HG03139 (cell line): Measurements from ENCODE around the gene RNF150.

Experiments used
- ATAC-seq: cut with Tn5 transposase; IDR thresholded peaks from one replicate; pipeline ENCODE4 v1.9.1; 2021; ENCODE audit not compliant: unreplicated experiment

RNF150 gene

GRCh38 chr4:140870427-140870826 is 262.8 kb downstream of the RNF150 start:
- no peak for ATAC-seq

GRCh38 chr4:140869446-140869845 is 263.8 kb downstream of the RNF150 start:
- ATAC-seq: no peak

- no peak for ATAC-seq
Measured at GRCh38 chr4:140867356-140867755, 265.9 kb downstream of the RNF150 start.

- no peak for ATAC-seq
Measured at GRCh38 chr4:140866492-140867005, 266.7 kb downstream of the RNF150 start.

- ATAC-seq: no peak
Measured at GRCh38 chr4:140865253-140866217, 267.7 kb downstream of the RNF150 start.

GRCh38 chr4:140863197-140863596 is 270.1 kb downstream of the RNF150 start:
- no peak for ATAC-seq

- ATAC-seq: no peak
Measured at GRCh38 chr4:140862177-140862442, 271.2 kb downstream of the RNF150 start.

GRCh38 chr4:140861359-140862176 is 271.7 kb downstream of the RNF150 start:
- ATAC-seq: peak; percentile 63

- no peak for ATAC-seq
Measured at GRCh38 chr4:140858897-140859296, 274.4 kb downstream of the RNF150 start.

- no peak for ATAC-seq
Measured at GRCh38 chr4:140857111-140857510, 276.2 kb downstream of the RNF150 start.

- no peak for ATAC-seq
Measured at GRCh38 chr4:140856621-140857062, 276.6 kb downstream of the RNF150 start.

- no peak for ATAC-seq
Measured at GRCh38 chr4:140854168-140854567, 279.1 kb downstream of the RNF150 start.

- ATAC-seq: no peak
Measured at GRCh38 chr4:140851804-140852203, 281.5 kb downstream of the RNF150 start.

- ATAC-seq: peak; percentile 69
Measured at GRCh38 chr4:140851032-140851636, 282.1 kb downstream of the RNF150 start.

- ATAC-seq: no peak
Measured at GRCh38 chr4:140849526-140849925, 283.7 kb downstream of the RNF150 start.

GRCh38 chr4:140846736-140847135 is 286.5 kb downstream of the RNF150 start:
- ATAC-seq: no peak

GRCh38 chr4:140844061-140844460 is 289.2 kb downstream of the RNF150 start:
- no peak for ATAC-seq

GRCh38 chr4:140841186-140841585 is 292.1 kb downstream of the RNF150 start:
- ATAC-seq: no peak

GRCh38 chr4:140839888-140840790 is 293.1 kb downstream of the RNF150 start:
- no peak for ATAC-seq

GRCh38 chr4:140839406-140839805 is 293.9 kb downstream of the RNF150 start:
- ATAC-seq: no peak
